GM12873 (cell line): ENCODE data around the gene KCNJ15.

Experiments used
- CTCF ChIP-seq: IDR thresholded peaks from 2 replicates; pipeline ENCODE4 v1.5.1; 2012; ENCODE audit warnings: low read depth, mild to moderate bottlenecking, moderate library complexity, low read length, control low read depth; ENCODE audit not compliant: insufficient read depth; ENCODE audit errors: missing control alignments

Gene KCNJ15

GRCh38 chr21:38323721-38324531 is 67.1 kb downstream of the KCNJ15 start:
- no peak for TF ChIP-seq CTCF

- TF ChIP-seq CTCF: no peak
Observed at GRCh38 chr21:38325216-38325615, 68.4 kb downstream of the KCNJ15 start.

DNA sequence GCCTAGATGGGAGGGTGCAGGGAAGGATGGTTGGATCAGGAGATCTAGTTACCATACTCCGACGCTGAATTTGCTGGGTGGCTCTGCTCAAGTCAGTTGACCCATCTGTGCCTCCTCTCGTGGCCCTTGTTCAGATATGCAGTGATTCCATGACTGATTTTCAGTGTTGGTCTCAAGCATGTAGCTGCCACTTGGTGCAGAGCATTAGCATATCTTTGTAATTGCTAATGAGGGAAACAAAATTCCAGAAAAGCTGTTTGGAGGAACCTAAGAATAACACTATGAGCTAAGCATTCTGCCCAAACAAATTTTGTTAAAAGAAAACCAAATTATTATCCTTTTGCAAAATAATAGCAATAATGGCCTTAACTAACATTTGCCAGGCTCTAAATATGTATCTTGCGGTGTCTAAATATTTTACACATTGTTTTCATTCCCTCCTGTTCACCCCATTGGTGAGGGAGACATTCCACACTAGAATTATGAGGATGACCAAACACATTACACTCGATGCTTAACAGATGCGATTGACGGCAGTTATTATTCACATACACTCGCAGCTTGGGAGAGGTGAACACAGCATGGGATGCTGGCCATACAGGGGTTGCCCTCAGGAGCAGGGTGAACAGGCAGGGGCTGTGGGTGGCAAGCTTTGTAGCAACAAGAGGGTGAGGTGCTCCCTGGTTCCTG is 69.1 kb downstream of the KCNJ15 start:
- no peak for TF ChIP-seq CTCF

- TF ChIP-seq CTCF: no peak
Observed at GRCh38 chr21:38326429-38326828, 69.6 kb downstream of the KCNJ15 start.

DNA sequence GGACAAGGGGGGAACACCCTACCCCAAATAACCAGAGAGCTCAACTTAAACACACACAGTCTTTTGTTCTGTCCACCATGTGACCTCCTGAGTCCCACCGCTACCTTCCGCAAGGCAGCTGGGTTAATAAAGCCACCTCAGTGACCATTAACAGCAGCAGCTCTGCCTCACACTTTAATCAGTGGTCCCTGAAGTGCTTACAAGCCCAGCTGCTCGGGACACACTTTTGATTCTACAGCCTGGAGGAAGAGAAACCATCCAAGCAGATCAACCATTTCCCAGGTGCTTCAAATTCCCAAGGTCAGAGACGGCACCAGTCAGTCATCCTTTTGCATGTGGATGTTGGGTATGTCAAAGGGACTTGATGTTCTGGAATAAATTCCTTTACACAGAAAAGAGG is 70.1 kb downstream of the KCNJ15 start:
- no peak for TF ChIP-seq CTCF

- no peak for TF ChIP-seq CTCF
Observed at GRCh38 chr21:38327984-38328383, 71.2 kb downstream of the KCNJ15 start.

DNA sequence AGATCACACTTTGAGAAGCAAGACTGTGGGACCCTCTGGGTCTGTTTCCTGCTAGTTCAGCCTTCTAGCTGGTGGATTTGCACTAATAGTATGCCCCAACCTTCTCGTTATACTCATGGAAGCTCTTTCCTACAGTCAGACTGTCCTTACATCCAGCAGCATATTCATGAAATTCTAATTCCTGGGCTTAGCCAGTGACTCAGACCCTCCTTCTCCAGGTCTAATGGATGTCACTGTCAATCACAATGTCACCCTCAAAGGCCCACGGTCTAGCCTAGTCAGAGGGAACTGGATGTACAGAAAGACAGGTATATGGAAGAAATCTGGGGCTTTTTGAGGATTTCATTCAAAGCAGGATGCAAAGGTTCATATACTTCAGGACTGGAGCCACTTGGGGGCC is 72.4 kb downstream of the KCNJ15 start:
- TF ChIP-seq CTCF: no peak
